Stimulated activated naive CD8-positive, alpha-beta T cell treated with anti-CD3 and anti-CD28 coated beads, Interleukin-15, amount 100 ng/mL, for 72 hours (primary cell): ENCODE data around the gene MKRN1.

Source experiments
- ATAC-seq: fragments of 150-1000 bp; cut with Tn5 transposase; 2 replicates; pipeline ENCODE4 v1.10.0; 2021; ENCODE audit warnings: mild to moderate bottlenecking, moderate library complexity
- DNase-seq, 2 donors: peaks; one replicate each; pipeline ENCODE4 v3.0.0; 2021 to 2022
- H3K27ac Mint-ChIP-seq, 2 donors: one replicate each; pipeline ENCODE4 v1.8.0; 2022; ENCODE audit warnings: mild to moderate bottlenecking in 2 of 2, mixed read lengths in 2 of 2, moderate library complexity in 2 of 2
- H3K27me3 Mint-ChIP-seq: one replicate; pipeline ENCODE4 v1.8.0; 2022; ENCODE audit warnings: mixed read lengths
- H3K4me1 Mint-ChIP-seq: one replicate; pipeline ENCODE4 v1.8.0; 2022; ENCODE audit warnings: mild to moderate bottlenecking, mixed read lengths
- H3K4me3 Mint-ChIP-seq, 2 donors: one replicate each; pipeline ENCODE4 v1.8.0; 2022; ENCODE audit warnings: mild to moderate bottlenecking in 2 of 2, mixed read lengths in 2 of 2, moderate library complexity in 1 of 2
- H3K9me3 Mint-ChIP-seq, 2 donors: one replicate each; pipeline ENCODE4 v1.8.0; 2022; ENCODE audit warnings: mixed read lengths in 2 of 2

Gene MKRN1

DNA sequence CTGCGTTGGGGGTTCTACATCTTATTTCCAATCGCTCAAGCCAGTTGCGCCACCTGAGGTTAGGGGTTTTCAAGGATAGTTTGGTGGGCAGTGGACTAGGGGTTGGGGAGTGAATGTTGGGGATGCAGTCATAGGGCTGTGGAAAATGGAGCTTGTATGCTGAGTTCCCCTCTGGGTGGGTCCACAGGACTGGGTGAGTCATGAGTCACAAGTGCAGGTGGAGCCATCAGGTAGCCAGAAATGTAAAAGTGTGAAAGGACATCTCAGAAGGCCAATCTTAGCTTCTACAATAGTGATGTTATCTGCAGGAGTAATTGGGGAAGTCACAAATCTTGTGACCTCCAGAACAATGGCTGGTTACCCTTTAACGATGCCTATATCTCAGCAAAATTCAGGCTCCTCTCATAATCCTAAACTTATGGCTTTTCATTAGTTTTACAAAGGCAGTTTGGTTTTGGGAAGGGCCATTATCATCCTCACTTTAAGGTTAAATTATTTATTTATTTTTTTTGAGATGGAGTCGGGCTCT, 18.0 kb upstream of the MKRN1 start:
- DNase-seq (no peak), ATAC-seq (no peak)
- Mint-ChIP-seq H3K27me3 (no peaks in the 10 kb centered on the region), H3K4me1 (no peaks in the 10 kb centered on the region), H3K27ac (no peak overlapping the region), H3K4me3 (no peak overlapping the region), H3K9me3 (no peaks in the 10 kb centered on the region)

GRCh38 chr7:140495514-140496097, 16.3 kb upstream of the MKRN1 start:
- H3K9me3 Mint-ChIP-seq: no peaks in the 10 kb centered on the region
- no peak for ATAC-seq
- H3K4me1 Mint-ChIP-seq: no peaks in the 10 kb centered on the region

DNA sequence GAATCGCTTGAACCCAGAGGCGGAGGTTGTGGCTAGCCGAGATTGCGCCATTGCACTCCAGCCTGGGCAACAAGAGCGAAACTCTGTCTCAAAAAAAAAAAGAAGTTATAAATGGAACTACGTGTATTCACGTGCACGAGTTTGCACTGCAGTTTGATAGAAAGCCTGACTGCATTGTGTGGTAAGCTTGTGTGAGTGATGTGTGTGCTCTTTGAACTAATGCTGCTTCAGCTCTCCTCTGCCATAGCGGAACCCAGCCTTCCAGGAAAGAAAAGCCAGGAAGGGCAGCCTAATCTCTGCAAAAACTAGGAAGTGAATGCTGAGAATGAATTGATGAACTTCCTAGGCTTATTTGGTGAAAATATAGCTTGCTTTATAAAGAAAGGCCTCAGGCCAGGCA, 15.6 kb upstream of the MKRN1 start:
- Mint-ChIP-seq H3K4me3 (no peak overlapping the region), H3K9me3 (no peaks in the 10 kb centered on the region), H3K27me3 (no peaks in the 10 kb centered on the region), H3K27ac (no peak overlapping the region), H3K4me1 (no peaks in the 10 kb centered on the region)
- DNase-seq: no peak
- no peak for ATAC-seq

More at GRCh38 chr7:140495514-140496097, 16.3 kb upstream of the MKRN1 start:
- H3K27ac Mint-ChIP-seq: no peak overlapping the region
- H3K27me3 Mint-ChIP-seq: no peaks in the 10 kb centered on the region
- no peak overlapping the region for H3K4me3 Mint-ChIP-seq
- DNase-seq: no peak

DNA sequence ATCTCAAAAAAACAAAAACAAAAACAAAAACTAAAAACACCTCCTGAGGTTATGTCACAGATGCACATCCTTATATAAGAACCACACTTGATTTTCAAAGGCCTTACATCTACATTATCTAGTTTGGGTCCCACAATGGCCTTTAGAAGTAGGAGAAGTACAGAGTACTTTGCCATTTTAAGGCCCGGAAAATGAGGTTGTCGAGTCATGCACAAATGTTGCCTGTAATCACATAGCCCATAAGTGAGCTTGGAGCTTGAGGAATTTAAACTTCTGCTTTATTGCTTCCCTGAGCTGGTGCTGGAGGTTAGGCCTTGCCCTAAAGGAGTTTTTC, 9.7 kb upstream of the MKRN1 start:
- Mint-ChIP-seq H3K4me1 (no peaks in the 10 kb centered on the region), H3K4me3 (no peak overlapping the region), H3K27ac (no peak overlapping the region), H3K9me3 (no peaks in the 10 kb centered on the region), H3K27me3 (peaks cover 13% of the 10 kb centered on the region)
- DNase-seq (no peak), ATAC-seq (no peak)

DNA sequence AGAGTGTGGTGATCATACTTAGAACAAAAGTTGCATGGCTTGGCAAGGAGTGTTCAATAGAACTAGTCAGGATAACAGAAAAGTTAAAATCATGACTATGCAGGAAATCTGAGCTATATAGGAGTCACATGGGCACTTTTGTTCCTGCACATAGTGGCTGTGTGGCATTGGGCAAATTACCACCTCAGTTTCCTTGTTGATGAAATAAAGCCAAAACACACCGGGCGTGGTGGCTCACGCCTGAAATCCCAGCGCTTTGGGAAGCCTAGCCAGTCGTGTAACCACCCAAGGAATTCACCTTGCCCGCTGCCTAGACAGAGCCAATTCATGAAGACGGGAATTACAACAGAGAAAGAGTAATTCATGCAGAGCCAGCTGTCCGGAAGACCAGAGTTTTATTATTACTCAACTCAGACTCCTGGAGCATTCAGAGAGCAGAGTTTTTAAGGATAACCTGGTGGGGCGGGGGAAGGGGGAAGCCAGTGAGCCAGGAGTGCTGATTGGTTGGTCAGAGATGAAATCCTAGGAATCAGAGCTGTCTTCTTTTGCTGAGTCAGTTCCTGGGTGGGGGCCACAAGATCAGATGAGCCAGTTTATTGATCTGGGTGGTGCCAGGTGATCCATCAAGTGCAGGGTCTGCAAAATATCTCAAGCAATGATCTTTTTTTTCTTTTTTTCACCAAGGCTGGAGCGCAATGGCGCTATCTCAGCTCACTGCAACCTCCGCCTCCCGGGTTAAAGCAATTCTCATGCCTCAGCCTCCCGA, 6.4 kb upstream of the MKRN1 start:
- Mint-ChIP-seq H3K9me3 (no peaks in the 10 kb centered on the region), H3K4me1 (no peaks in the 10 kb centered on the region), H3K27ac (no peak overlapping the region), H3K4me3 (no peak overlapping the region), H3K27me3 (peaks cover 13% of the 10 kb centered on the region)
- ATAC-seq: no peak
- no peak for DNase-seq

- H3K9me3 Mint-ChIP-seq: no peaks in the 10 kb centered on the region
- no peak overlapping the region for H3K27ac Mint-ChIP-seq
Observed at GRCh38 chr7:140484951-140485499, 5.7 kb upstream of the MKRN1 start.

DNA sequence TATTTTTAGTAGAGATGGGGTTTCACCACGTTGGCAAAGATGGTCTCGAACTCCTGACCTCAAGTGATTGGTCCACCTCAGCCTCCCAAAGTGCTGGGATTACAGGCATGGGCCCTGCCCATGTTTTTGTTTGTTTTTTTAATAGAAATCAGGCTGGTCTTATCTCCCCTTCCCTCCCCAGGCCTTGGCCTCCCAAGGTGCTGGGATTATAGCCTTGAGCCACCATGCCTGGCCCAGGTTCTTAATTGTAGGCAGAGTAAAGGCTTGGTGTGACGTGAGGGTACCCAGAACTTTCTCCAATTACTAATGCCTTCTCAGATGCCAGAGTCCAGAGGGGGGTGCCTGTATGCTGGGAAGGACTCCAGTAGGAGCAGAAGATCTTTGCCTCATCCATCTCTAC, 5.2 kb upstream of the MKRN1 start:
- ATAC-seq: no peak
- Mint-ChIP-seq H3K9me3 (no peaks in the 10 kb centered on the region), H3K4me3 (no peak overlapping the region), H3K27me3 (peaks cover 13% of the 10 kb centered on the region), H3K4me1 (no peaks in the 10 kb centered on the region), H3K27ac (no peak overlapping the region)
- DNase-seq: no peak

More at GRCh38 chr7:140484951-140485499, 5.7 kb upstream of the MKRN1 start:
- no peak for ATAC-seq
- H3K4me1 Mint-ChIP-seq: no peaks in the 10 kb centered on the region
- peaks cover 13% of the 10 kb centered on the region for H3K27me3 Mint-ChIP-seq
- H3K4me3 Mint-ChIP-seq: no peak overlapping the region
- no peak for DNase-seq

DNA sequence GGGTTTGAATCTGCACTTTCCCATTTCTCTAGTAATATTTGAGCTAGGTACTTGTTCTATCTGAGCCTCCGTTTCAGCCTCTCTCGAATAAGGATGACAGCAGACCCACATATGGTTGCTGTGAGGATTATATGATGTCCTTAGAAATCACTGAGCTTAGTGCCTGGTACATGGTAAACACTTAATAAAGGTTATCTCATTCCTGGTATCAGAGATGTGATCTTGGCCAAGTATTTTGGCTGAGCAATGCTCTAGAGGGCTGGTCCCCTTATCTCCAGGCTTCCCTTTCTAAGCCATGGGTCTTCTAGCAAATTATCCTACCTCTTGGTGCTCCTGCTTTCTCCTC, 407 bp upstream of the MKRN1 start:
- DNase-seq: no peak
- peaks cover 3% of the 10 kb centered on the region for H3K27me3 Mint-ChIP-seq
- peaks cover 27% of the 10 kb centered on the region for H3K4me1 Mint-ChIP-seq
- H3K27ac Mint-ChIP-seq: no peak overlapping the region
- peak; percentile 4 for ATAC-seq
- H3K4me3 Mint-ChIP-seq: peak overlapping the region; percentile 97 to 100
- no peaks in the 10 kb centered on the region for H3K9me3 Mint-ChIP-seq

- DNase-seq: peak; percentile 50 to 56
- H3K4me3 Mint-ChIP-seq: peak overlapping the region; percentile 97 to 100
- no peaks in the 10 kb centered on the region for H3K27me3 Mint-ChIP-seq
- H3K9me3 Mint-ChIP-seq: no peaks in the 10 kb centered on the region
- peak overlapping the region; percentile 3 to 91 for H3K27ac Mint-ChIP-seq
- peaks cover 27% of the 10 kb centered on the region for H3K4me1 Mint-ChIP-seq
- ATAC-seq: peak; percentile 63
Observed at GRCh38 chr7:140478246-140479061, 851 bp downstream of the MKRN1 start.

DNA sequence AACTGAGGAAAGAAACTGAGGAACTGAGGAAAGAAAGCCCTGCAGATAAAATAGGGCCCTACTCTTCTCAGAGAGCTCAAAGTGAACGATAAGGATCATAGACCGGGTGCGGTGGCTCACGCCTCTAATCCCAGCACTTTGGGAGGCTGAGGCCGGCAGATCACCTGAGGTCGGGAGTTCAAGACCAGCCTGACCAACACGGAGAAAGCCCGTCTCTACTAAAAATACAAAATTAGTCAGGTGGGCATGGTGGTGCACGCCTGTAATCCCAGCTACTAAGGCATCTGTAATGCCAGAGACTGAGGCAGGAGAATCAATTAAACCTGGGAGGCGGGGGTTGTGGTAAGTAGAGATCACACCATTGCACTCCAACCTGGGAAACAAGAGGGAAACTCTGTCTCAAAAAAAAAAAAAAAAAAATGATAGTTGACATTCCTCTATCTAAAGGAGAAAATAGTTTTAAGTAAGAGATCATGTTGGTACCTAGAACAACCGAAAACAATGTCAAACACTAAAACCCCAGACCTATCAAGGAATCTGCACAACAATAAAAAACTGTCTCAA, 2.5 kb downstream of the MKRN1 start:
- Mint-ChIP-seq H3K27ac (peak overlapping the region in 1 of 2 donors; percentile 65), H3K9me3 (no peaks in the 10 kb centered on the region), H3K27me3 (no peaks in the 10 kb centered on the region), H3K4me1 (peaks cover 30% of the 10 kb centered on the region), H3K4me3 (peak overlapping the region; percentile 97 to 100)
- ATAC-seq (no peak), DNase-seq (no peak)

GRCh38 chr7:140475747-140476333, 3.5 kb downstream of the MKRN1 start:
- ATAC-seq (no peak), DNase-seq (no peak)
- H3K4me3 Mint-ChIP-seq: peak overlapping the region; percentile 24 to 32
- H3K9me3 Mint-ChIP-seq: no peaks in the 10 kb centered on the region
- no peak overlapping the region for H3K27ac Mint-ChIP-seq
- peaks cover 34% of the 10 kb centered on the region for H3K4me1 Mint-ChIP-seq
- no peaks in the 10 kb centered on the region for H3K27me3 Mint-ChIP-seq

DNA sequence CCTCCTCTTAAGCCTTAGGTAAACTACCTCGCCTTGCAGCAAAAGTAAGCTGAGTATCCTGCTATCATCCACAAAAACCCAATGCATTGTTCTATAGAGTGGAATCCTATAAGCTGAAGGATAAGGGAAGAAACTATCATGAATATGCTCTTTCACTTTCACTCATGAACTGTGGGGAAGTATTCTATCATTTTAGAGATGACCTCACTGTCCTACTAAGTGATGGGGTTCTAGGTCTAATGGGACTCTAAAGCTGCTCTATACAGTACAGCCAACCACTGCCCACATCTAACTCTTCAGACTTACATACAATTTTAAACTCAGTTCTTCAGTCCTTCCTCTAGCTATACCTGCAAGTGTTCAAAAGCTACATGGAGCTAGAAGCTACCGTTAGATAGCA, 16.2 kb downstream of the MKRN1 start:
- Mint-ChIP-seq H3K27ac (no peak overlapping the region), H3K4me1 (peaks cover 23% of the 10 kb centered on the region), H3K4me3 (no peak overlapping the region), H3K9me3 (no peaks in the 10 kb centered on the region), H3K27me3 (no peaks in the 10 kb centered on the region)
- ATAC-seq: no peak
- no peak for DNase-seq

- Mint-ChIP-seq H3K4me3 (no peak overlapping the region), H3K27me3 (no peaks in the 10 kb centered on the region), H3K9me3 (no peaks in the 10 kb centered on the region), H3K27ac (peak overlapping the region in 1 of 2 donors; percentile 23), H3K4me1 (peaks cover 30% of the 10 kb centered on the region)
- no peak for ATAC-seq
- DNase-seq: no peak
Observed at GRCh38 chr7:140458916-140459315, 20.4 kb downstream of the MKRN1 start.

DNA sequence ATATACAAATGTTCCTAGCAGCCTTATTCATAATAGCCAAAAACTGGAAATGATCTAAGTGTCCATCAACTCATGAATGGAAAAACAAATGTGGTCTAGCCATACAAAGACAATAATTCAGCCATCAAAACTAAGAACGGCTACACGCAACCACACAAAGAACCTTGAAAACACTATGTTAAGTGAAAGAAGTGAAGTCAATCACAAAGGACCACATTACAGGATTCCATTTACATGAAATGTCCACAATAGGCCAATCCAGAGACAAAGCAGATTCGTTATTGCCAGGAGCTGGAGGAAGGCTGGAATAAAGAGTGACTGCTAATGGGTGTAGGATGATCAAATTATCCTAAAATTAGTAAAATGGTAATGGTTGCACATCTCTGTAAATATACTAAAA, 21.1 kb downstream of the MKRN1 start:
- DNase-seq: no peak
- Mint-ChIP-seq H3K9me3 (no peaks in the 10 kb centered on the region), H3K27me3 (no peaks in the 10 kb centered on the region), H3K27ac (no peak overlapping the region), H3K4me1 (peaks cover 26% of the 10 kb centered on the region), H3K4me3 (no peak overlapping the region)
- no peak for ATAC-seq

DNA sequence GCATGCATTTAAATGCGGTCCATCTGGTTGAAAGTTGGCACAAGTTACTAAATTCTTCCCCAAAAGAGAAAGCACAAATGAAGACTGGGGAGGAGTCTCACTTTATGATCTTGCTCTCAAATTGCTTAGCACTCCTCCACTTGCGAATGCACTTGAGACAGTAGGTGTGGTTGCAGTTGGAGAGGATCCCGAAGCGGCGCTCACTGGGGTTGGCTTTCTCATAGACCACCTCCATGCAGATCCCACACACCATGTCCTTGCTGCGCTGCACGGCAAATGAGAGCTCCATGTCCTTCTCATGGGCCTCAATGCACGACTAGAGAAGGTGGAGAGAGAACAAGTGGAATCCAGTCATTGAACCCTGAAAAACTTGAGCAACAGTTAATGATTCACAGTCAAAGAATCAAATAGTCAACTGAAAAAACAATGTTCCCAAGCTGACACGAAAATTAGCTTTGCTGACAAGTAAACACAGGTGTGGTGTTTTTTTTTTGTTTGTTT, 22.7 kb downstream of the MKRN1 start:
- Mint-ChIP-seq H3K4me3 (no peak overlapping the region), H3K9me3 (no peaks in the 10 kb centered on the region), H3K27ac (no peak overlapping the region), H3K27me3 (no peaks in the 10 kb centered on the region), H3K4me1 (peaks cover 33% of the 10 kb centered on the region)
- no peak for DNase-seq
- ATAC-seq: no peak
